D721Med (cell line): ENCODE results near the gene ZNFX1.
"Not testable (repeated sequence)": the region's sequence is repeated elsewhere in the genome, so short reads cannot be mapped to it uniquely, and the experiment has no call there.

Source experiments
- DNase-seq: peaks from one replicate; pipeline ENCODE4 v3.0.0; 2011; ENCODE audit warnings: low spot score; ENCODE audit not compliant: insufficient read length
- FAIRE-seq: peaks from 2 replicates; lab custom pipeline; 2011; peaks lifted over from hg19 to GRCh38; lab: Jason Lieb, UNC
- CTCF ChIP-seq: IDR thresholded peaks from 2 replicates; pipeline ENCODE4 v1.5.1; 2012; ENCODE audit warnings: mild to moderate bottlenecking, control low read depth; ENCODE audit not compliant: insufficient read depth; ENCODE audit errors: missing control alignments

The ZNFX1 gene

GRCh38 chr20:49207076-49207475, 70.8 kb downstream of the ZNFX1 start:
- TF ChIP-seq CTCF, result peak; percentile 0
- DNase-seq (no peak), FAIRE-seq (no peak)

- FAIRE-seq (no peak), DNase-seq (no peak)
- no peak for TF ChIP-seq CTCF
These were observed 74.1 kb downstream of the ZNFX1 start for GRCh38 chr20:49203746-49204145.

GRCh38 chr20:49203011-49203410, 74.8 kb downstream of the ZNFX1 start:
- no peak for DNase-seq
- no peak for FAIRE-seq
- no peak for TF ChIP-seq CTCF

GRCh38 chr20:49199729-49200293, 78.0 kb downstream of the ZNFX1 start:
- TF ChIP-seq CTCF, result no peak
- DNase-seq, result no peak
- no peak for FAIRE-seq

- DNase-seq, FAIRE-seq: not testable (repeated sequence)
These were observed 84.8 kb downstream of the ZNFX1 start for GRCh38 chr20:49192944-49193518.
